Measurements from ENCODE around the gene PCDHGC4.

The PCDHGC4 gene

GRCh38 chr5:141529002-141529401, 44.2 kb downstream of the PCDHGC4 start:
- no peak for DNase-seq (ENCODE audit: low read depth)

GRCh38 chr5:141529873-141530272, 45.0 kb downstream of the PCDHGC4 start:
- no peak for DNase-seq (ENCODE audit: low read depth)

GRCh38 chr5:141532726-141533125, 47.9 kb downstream of the PCDHGC4 start:
- DNase-seq (ENCODE audit: low read depth): no peak

- DNase-seq (ENCODE audit: low read depth): no peak
Measured at GRCh38 chr5:141533897-141534296, 49.1 kb downstream of the PCDHGC4 start.

GRCh38 chr5:141534492-141535213, 49.8 kb downstream of the PCDHGC4 start:
- no peak for DNase-seq (ENCODE audit: low read depth)

Data from GM04503 (cell line).